ENCODE results near the gene MRFAP1L1. TPM values are rescaled to one million over a fixed set of nuclear protein-coding genes. Genes with fewer than 3 reads are reported as not detected.

Gene MRFAP1L1
- total RNA-seq, 4 donors from 2014 or later, result 34.9 to 61.1 (median 37.4) TPM

- H3K4me1 ChIP-seq, result peaks cover 0 to 28% (median 5%) of the 10 kb centered on the region in 4 donors
- TF ChIP-seq CTCF (IDR thresholded peaks at IDR 0.05), result no peak
- TF ChIP-seq POLR2A (IDR thresholded peaks at IDR 0.05), result no peak
- no peak overlapping the region for H3K27ac ChIP-seq
- no peak overlapping the region for H3K4me3 ChIP-seq
- H3K9me3 ChIP-seq, result no peaks in the 10 kb centered on the region
- H3K27me3 ChIP-seq, result no peaks in the 10 kb centered on the region
- DNase-seq, result no peak
- no peaks in the 10 kb centered on the region for H3K36me3 ChIP-seq
Measured at GRCh38 chr4:6753891-6754290, 44.2 kb upstream of the MRFAP1L1 start.

GRCh38 chr4:6753103-6753560 lies 43.5 kb upstream of the MRFAP1L1 start:
- DNase-seq, result peak in 1 of 3 donors; percentile 65
- Histone ChIP-seq H3K4me3 (no peak overlapping the region), H3K36me3 (no peaks in the 10 kb centered on the region), H3K4me1 (peaks cover 0 to 36% (median 10%) of the 10 kb centered on the region in 4 donors), H3K9me3 (no peaks in the 10 kb centered on the region), H3K27me3 (no peaks in the 10 kb centered on the region), H3K27ac (peak overlapping the region in 2 of 4 donors; percentile 47 to 88)
- TF ChIP-seq CTCF (IDR thresholded peaks at IDR 0.05), result peak in 1 of 6 experiments; percentile 9
- TF ChIP-seq POLR2A (IDR thresholded peaks at IDR 0.05), result no peak

DNA sequence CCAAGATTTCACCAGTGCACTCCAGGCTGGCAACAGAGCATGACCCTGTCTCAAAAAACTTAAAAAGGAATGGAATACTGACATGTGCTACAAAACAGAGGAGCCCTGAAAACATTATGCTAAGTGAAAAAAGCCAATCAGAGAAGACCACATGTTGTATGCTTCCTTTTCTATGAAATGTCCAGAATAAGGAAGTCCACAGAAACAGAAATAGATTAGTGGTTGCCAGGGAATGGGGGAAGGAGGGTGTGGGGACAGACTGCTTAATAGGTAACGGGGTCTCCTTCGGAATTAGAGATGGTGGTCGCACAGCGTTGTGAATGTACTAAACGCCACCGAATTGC lies 42.8 kb upstream of the MRFAP1L1 start:
- H3K27me3 ChIP-seq, result no peaks in the 10 kb centered on the region
- peak overlapping the region in 3 of 4 donors; percentile 0 to 96 (median 88) for H3K27ac ChIP-seq
- H3K9me3 ChIP-seq, result no peaks in the 10 kb centered on the region
- DNase-seq, result no peak
- no peak overlapping the region for H3K4me3 ChIP-seq
- peaks cover 0 to 43% (median 15%) of the 10 kb centered on the region in 4 donors for H3K4me1 ChIP-seq
- H3K36me3 ChIP-seq, result no peaks in the 10 kb centered on the region
- TF ChIP-seq CTCF (IDR thresholded peaks at IDR 0.05) (no peak), POLR2A (IDR thresholded peaks at IDR 0.05) (no peak)

DNA sequence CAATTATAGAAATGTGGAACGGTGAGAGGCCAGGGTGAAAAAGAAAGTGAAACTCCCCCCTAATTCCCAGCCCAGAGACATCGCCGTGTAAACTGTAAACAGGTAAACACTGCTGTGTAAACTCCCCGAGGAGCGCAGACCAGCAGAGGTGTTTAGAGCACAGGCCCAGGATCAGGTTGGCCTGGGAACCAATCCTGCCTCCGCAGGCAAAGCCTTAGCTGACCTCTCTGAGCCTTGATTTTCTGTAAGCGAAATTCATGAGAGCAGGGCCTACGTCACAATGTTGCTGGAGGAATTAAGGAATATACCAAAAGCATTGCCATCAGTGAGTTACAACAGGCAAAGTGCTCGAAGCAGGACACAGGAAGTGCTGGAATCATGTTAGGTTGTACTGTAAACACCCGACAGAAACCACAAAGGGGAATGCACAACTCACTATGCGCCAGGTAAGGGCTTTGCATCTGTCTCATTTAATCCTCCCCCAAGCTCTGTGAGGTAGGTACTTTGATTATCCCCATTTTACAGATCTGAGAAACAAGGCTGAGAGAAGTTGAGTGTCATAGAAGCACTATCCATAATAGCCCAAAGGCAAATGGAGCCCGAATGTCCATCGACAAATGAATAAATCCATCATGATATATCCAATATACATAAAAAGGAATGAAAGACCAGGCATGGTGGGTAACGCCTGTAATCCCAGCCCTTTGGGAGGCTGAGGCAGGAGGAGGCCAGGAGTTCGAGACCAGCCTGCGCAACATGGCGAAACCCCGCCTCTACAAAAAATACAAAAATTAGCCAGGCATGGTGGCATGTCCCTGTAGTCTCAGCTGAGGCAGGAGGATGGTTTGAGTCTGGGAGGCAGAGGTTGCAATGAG lies 42.2 kb upstream of the MRFAP1L1 start:
- no peaks in the 10 kb centered on the region for H3K27me3 ChIP-seq
- H3K36me3 ChIP-seq, result no peaks in the 10 kb centered on the region
- H3K4me1 ChIP-seq, result peaks cover 0 to 49% (median 15%) of the 10 kb centered on the region in 4 donors
- no peaks in the 10 kb centered on the region for H3K9me3 ChIP-seq
- TF ChIP-seq POLR2A (IDR thresholded peaks at IDR 0.05), result no peak
- no peak for TF ChIP-seq CTCF (IDR thresholded peaks at IDR 0.05)
- DNase-seq, result no peak
- H3K4me3 ChIP-seq, result no peak overlapping the region
- peak overlapping the region in 3 of 4 donors; percentile 0 to 96 (median 88) for H3K27ac ChIP-seq

DNA sequence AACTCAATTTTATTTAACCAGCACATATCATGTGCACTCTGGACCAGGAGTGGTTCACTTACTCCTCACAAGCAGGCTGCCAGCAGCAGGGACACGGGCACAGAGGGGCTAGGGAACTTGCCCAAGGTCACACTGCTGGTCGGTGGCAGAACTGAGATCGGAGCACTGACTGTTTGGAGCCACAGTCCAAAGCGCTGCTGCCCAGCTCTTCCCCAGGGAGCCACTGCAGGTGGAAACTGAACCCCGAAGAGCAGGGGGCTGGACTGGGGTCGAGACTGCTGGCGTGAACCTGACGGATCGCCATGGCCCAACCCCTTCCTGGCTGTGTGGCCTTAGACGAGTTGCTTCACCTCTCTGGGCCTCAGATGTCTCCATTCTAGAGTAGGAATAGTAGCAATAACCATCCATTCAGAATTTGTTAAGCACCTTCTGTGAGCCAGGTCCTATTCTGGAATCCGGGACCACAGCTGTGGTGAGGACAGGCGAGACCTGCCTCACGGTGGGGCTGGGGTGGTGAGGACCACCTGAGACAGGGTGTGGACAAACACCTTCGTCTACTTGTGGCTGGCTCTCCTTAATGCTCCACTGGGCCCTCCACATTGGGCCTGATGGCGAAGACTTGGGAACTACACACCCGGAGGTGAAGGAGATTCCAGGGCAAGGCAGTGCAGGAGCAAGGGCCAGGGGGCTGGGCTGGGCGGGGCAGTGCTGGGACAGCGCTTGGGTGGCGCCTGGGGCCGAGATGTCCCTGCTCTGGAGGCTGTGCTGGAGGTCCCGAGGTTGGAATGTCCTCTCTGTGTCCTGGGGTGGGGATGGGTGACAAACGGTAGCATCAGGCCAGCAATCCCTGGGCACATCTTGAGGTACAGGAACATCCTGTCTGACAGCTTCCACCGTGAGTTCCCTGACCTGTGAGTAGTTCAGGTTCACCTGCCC lies 40.9 kb upstream of the MRFAP1L1 start:
- Histone ChIP-seq H3K27ac (peak overlapping the region in 3 of 4 donors; percentile 74 to 96 (median 88)), H3K27me3 (no peaks in the 10 kb centered on the region)

More for the DNA sequence above, 40.9 kb upstream of the MRFAP1L1 start:
- Histone ChIP-seq H3K36me3 (no peaks in the 10 kb centered on the region), H3K4me1 (peaks cover 0 to 54% (median 15%) of the 10 kb centered on the region in 4 donors), H3K9me3 (no peaks in the 10 kb centered on the region), H3K4me3 (peak overlapping the region in 1 of 4 donors; percentile 28)
- DNase-seq, result peak in 2 of 3 donors; percentile 85 to 90
- TF ChIP-seq POLR2A (IDR thresholded peaks at IDR 0.05) (peak in 1 of 2 donors; percentile 21), CTCF (IDR thresholded peaks at IDR 0.05) (peak in 2 of 6 experiments; percentile 5 to 27)
